Left renal pelvis (tissue), 4 donors: ENCODE data around the gene PRSS3. TPM values are rescaled to one million over a fixed set of nuclear protein-coding genes. Genes with fewer than 3 reads are reported as not detected.
"Not testable (repeated sequence)": the region's sequence is repeated elsewhere in the genome, so short reads cannot be mapped to it uniquely, and the experiment has no call there.

Experiments used
- DNase-seq, 4 donors: peaks; one replicate each; pipeline ENCODE4 v3.0.0-alpha.2; 2013; ENCODE audit warnings: low read depth in 4 of 4, low spot score in 3 of 4
- polyA plus RNA-seq, 4 donors: library from polyadenylated mRNA; unstranded; fragments of 120-200 nt; gene quantifications; one replicate each; pipeline ENCODE4 v1.2.1, GENCODE V29; 2013; ENCODE audit not compliant: insufficient read length in 4 of 4

PRSS3 gene
- polyA plus RNA-seq, 4 donors, result 0.37 to 2.4 (median 1.3) TPM

GRCh38 chr9:33782395-33783152, 12.8 kb upstream of the PRSS3 start:
- DNase-seq, result no peak

- no peak for DNase-seq
Measured at GRCh38 chr9:33785914-33786313, 9.4 kb upstream of the PRSS3 start.

GRCh38 chr9:33786681-33787080, 8.7 kb upstream of the PRSS3 start:
- DNase-seq, result no peak

GRCh38 chr9:33787839-33788238, 7.5 kb upstream of the PRSS3 start:
- DNase-seq, result no peak

- DNase-seq, result not testable (repeated sequence)
Measured at GRCh38 chr9:33789429-33789828, 5.9 kb upstream of the PRSS3 start.

- no peak for DNase-seq
Measured at GRCh38 chr9:33791117-33791516, 4.2 kb upstream of the PRSS3 start.

GRCh38 chr9:33793496-33793895, 1.9 kb upstream of the PRSS3 start:
- DNase-seq, result not testable (repeated sequence)

GRCh38 chr9:33794560-33794959, 801 bp upstream of the PRSS3 start:
- DNase-seq, result no peak

GRCh38 chr9:33795819-33796218, 458 bp downstream of the PRSS3 start:
- no peak for DNase-seq

- not testable (repeated sequence) for DNase-seq
Measured at GRCh38 chr9:33796679-33797078, 1.3 kb downstream of the PRSS3 start.

GRCh38 chr9:33797837-33798236, 2.5 kb downstream of the PRSS3 start:
- no peak for DNase-seq

GRCh38 chr9:33798545-33798944, 3.2 kb downstream of the PRSS3 start:
- DNase-seq, result no peak

- DNase-seq, result no peak
Measured at GRCh38 chr9:33799928-33800704, 4.8 kb downstream of the PRSS3 start.

GRCh38 chr9:33800886-33801285, 5.5 kb downstream of the PRSS3 start:
- DNase-seq, result no peak

- DNase-seq, result not testable (repeated sequence)
Measured at GRCh38 chr9:33801943-33802500, 6.7 kb downstream of the PRSS3 start.

- not testable (repeated sequence) for DNase-seq
Measured at GRCh38 chr9:33804196-33804595, 8.8 kb downstream of the PRSS3 start.

GRCh38 chr9:33807156-33807555, 11.8 kb downstream of the PRSS3 start:
- not testable (repeated sequence) for DNase-seq

- DNase-seq, result not testable (repeated sequence)
Measured at GRCh38 chr9:33808979-33809322, 13.6 kb downstream of the PRSS3 start.

- DNase-seq, result no peak
Measured at GRCh38 chr9:33809506-33809905, 14.1 kb downstream of the PRSS3 start.

GRCh38 chr9:33813712-33814641, 18.6 kb downstream of the PRSS3 start:
- DNase-seq, result peak in 1 of 4 donors; percentile 18

- DNase-seq, result no peak
Measured at GRCh38 chr9:33815781-33816180, 20.4 kb downstream of the PRSS3 start.
